ENCODE results near the gene PRR23E.

DNA sequence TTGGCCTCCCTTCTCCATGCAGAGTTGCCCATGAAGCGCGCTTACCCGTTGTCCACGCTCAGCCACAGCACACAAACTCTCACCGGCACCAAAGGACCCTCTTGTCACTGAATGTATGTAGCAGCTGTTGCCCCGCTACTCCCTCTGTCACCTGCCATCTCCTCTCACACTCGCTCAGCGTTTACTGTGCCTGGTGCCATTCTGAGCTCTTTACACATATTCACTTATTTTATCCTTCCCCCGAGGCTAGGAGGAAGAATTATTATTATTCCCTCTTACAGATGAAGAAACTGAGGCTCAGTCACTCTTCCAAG is 41.7 kb upstream of the PRR23E start:
- TF ChIP-seq, protein P1, sequence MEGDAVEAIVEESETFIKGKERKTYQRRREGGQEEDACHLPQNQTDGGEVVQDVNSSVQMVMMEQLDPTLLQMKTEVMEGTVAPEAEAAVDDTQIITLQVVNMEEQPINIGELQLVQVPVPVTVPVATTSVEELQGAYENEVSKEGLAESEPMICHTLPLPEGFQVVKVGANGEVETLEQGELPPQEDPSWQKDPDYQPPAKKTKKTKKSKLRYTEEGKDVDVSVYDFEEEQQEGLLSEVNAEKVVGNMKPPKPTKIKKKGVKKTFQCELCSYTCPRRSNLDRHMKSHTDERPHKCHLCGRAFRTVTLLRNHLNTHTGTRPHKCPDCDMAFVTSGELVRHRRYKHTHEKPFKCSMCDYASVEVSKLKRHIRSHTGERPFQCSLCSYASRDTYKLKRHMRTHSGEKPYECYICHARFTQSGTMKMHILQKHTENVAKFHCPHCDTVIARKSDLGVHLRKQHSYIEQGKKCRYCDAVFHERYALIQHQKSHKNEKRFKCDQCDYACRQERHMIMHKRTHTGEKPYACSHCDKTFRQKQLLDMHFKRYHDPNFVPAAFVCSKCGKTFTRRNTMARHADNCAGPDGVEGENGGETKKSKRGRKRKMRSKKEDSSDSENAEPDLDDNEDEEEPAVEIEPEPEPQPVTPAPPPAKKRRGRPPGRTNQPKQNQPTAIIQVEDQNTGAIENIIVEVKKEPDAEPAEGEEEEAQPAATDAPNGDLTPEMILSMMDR (IDR thresholded peaks at IDR 0.05; ENCODE audit: poor library complexity, severe bottlenecking) = no peak
- no peak for TF ChIP-seq TAF1 (IDR thresholded peaks at IDR 0.05; ENCODE audit: low read depth)
- no peak for TF ChIP-seq RAD21 (conservative IDR thresholded peaks at IDR 0.05)
- TF ChIP-seq POLR2AphosphoS5 (IDR thresholded peaks at IDR 0.05) = no peak
- TF ChIP-seq, protein P2, sequence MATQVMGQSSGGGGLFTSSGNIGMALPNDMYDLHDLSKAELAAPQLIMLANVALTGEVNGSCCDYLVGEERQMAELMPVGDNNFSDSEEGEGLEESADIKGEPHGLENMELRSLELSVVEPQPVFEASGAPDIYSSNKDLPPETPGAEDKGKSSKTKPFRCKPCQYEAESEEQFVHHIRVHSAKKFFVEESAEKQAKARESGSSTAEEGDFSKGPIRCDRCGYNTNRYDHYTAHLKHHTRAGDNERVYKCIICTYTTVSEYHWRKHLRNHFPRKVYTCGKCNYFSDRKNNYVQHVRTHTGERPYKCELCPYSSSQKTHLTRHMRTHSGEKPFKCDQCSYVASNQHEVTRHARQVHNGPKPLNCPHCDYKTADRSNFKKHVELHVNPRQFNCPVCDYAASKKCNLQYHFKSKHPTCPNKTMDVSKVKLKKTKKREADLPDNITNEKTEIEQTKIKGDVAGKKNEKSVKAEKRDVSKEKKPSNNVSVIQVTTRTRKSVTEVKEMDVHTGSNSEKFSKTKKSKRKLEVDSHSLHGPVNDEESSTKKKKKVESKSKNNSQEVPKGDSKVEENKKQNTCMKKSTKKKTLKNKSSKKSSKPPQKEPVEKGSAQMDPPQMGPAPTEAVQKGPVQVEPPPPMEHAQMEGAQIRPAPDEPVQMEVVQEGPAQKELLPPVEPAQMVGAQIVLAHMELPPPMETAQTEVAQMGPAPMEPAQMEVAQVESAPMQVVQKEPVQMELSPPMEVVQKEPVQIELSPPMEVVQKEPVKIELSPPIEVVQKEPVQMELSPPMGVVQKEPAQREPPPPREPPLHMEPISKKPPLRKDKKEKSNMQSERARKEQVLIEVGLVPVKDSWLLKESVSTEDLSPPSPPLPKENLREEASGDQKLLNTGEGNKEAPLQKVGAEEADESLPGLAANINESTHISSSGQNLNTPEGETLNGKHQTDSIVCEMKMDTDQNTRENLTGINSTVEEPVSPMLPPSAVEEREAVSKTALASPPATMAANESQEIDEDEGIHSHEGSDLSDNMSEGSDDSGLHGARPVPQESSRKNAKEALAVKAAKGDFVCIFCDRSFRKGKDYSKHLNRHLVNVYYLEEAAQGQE (IDR thresholded peaks at IDR 0.05; ENCODE audit: borderline replicate concordance) = no peak
- no peak for TF ChIP-seq SMC3 (conservative IDR thresholded peaks at IDR 0.05; ENCODE audit: poor library complexity)
- TF ChIP-seq EP300 (conservative IDR thresholded peaks at IDR 0.05; ENCODE audit: poor library complexity, severe bottlenecking) = no peak
